HepG2 (cell line): ENCODE data around the gene CCNT2. TPM values are rescaled to one million over a fixed set of nuclear protein-coding genes. Genes with fewer than 3 reads are reported as not detected.

ENCODE experiments used
- IRX3 ChIP-seq: sonication (generic); formaldehyde crosslinking; IDR thresholded peaks from 2 replicates; pipeline ENCODE4 v1.8.1; 2023; ENCODE audit warnings: mild to moderate bottlenecking, low read depth, missing genetic modification reagents, borderline replicate concordance
- PTBP1 ChIP-seq: fragments of 200-400 bp; formaldehyde crosslinking; IDR thresholded peaks from 2 replicates; pipeline ENCODE4 v1.6.1; 2018; ENCODE audit warnings: low read length, low read depth; ENCODE audit not compliant: poor library complexity, severe bottlenecking
- SMAD3 ChIP-seq: sonication (generic); formaldehyde crosslinking; IDR thresholded peaks from 2 replicates; pipeline ENCODE4 v1.4.0; 2020; ENCODE audit warnings: missing genetic modification reagents
- SNAPC2 ChIP-seq: sonication (generic); formaldehyde crosslinking; IDR thresholded peaks from 2 replicates; pipeline ENCODE4 v1.8.1; 2022; ENCODE audit warnings: mild to moderate bottlenecking, missing genetic modification reagents
- SNAPC4 ChIP-seq: sonication (generic); formaldehyde crosslinking; IDR thresholded peaks from 2 replicates; pipeline ENCODE4 v1.4.0; 2020; ENCODE audit warnings: mild to moderate bottlenecking, missing genetic modification reagents
- STAT5B ChIP-seq: sonication (generic); formaldehyde crosslinking; IDR thresholded peaks from 2 replicates; pipeline ENCODE4 v1.4.0; 2020; ENCODE audit warnings: missing genetic modification reagents
- TFDP1 ChIP-seq: IDR thresholded peaks from 2 replicates; pipeline ENCODE4 v1.6.1; 2016; ENCODE audit warnings: missing compliant biosample characterization, missing genetic modification reagents, borderline replicate concordance
- ZSCAN25 ChIP-seq: sonication (generic); formaldehyde crosslinking; IDR thresholded peaks from 2 replicates; pipeline ENCODE4 v1.8.0; 2022; ENCODE audit warnings: mild to moderate bottlenecking, missing genetic modification reagents
- polyA plus RNA-seq, 8 experiments: library from polyadenylated mRNA; depleted of rRNA in 3 of 8; stranded (reverse) in 7 of 8; unstranded in 1 of 8; fragments of >200 nt; fragmentation: Illumina TruSeq in 4 of 8; extraction: Trizol in 4 of 8; gene quantifications; 2 replicates each; pipeline versions ENCODE4 v1.2.1 to v1.2.3, GENCODE V29; 2011 to 2016; ENCODE audit warnings: low read depth in 4 of 8, missing spikeins in 1 of 8, mixed read lengths in 1 of 8; ENCODE audit not compliant: insufficient read depth in 1 of 8
- total RNA-seq, 5 experiments: library from RNA; depleted of rRNA; stranded (reverse); fragments of >200 nt; fragmentation: Illumina TruSeq; extraction: Trizol; gene quantifications; 2 replicates each; pipeline ENCODE4 v1.2.3, GENCODE V29; 2016; ENCODE audit warnings: low read depth in 1 of 5
- TF ChIP-seq, protein P1 (sequence below): sonication (generic); formaldehyde crosslinking; conservative IDR thresholded peaks from 2 replicates; pipeline ENCODE4 v1.4.0; 2020; ENCODE audit warnings: missing genetic modification reagents
- TF ChIP-seq, protein P2 (sequence below): sonication (generic); formaldehyde crosslinking; IDR thresholded peaks from 2 replicates; pipeline ENCODE4 v1.5.0; 2020; ENCODE audit warnings: missing genetic modification reagents
- TF ChIP-seq, protein P3 (sequence below): fragments of 450-650 bp; IDR thresholded peaks from 2 replicates; pipeline ENCODE4 v1.6.1; 2017; ENCODE audit warnings: mild to moderate bottlenecking

CCNT2 gene
- total and polyA plus RNA-seq, 2 of the 13 experiments (the other 11 are each of a cell fraction or from before 2014, with no cell fraction given): 22.1 to 34.4 TPM

DNA sequence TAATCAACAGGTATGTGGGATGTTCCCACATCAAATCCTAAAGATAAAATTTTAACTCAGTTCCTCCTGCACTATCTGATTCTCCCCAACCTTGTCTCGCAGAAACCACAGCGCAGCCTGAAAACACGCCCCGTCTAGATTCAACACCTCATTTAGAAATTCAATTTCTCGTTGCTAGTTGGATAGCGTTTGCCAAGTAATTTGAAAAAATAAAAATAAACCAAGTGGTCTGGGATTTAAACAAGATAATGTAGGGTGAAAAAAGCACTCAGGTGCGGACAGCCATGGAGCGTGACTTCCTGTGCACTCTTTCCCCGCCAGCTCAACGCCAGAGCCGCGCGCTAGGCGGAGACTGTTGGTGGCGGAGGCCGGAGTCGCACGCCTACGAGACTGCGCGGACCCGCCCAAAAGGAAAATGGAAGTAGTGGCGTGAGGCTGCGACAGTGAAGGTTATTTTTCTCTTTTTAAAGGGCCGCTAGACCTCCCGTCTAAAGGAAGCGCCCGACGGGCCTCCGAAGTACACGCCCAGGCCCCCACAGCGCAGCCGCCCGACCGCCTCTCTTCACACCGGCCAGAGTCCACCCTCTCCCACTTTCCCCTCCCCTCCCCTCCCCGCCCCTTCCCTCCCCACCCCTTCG, 615 bp upstream of the CCNT2 start (continued):
- TF ChIP-seq, protein P1, sequence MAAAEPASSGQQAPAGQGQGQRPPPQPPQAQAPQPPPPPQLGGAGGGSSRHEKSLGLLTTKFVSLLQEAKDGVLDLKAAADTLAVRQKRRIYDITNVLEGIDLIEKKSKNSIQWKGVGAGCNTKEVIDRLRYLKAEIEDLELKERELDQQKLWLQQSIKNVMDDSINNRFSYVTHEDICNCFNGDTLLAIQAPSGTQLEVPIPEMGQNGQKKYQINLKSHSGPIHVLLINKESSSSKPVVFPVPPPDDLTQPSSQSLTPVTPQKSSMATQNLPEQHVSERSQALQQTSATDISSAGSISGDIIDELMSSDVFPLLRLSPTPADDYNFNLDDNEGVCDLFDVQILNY (CRISPR knock-in tag): peak; percentile 66; the same call in 1 of the 2 replicates
- TF ChIP-seq, protein P2, sequence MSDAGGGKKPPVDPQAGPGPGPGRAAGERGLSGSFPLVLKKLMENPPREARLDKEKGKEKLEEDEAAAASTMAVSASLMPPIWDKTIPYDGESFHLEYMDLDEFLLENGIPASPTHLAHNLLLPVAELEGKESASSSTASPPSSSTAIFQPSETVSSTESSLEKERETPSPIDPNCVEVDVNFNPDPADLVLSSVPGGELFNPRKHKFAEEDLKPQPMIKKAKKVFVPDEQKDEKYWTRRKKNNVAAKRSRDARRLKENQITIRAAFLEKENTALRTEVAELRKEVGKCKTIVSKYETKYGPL (CRISPR knock-in tag): 0 out of 2 replicates have a peak, but pooled peaks have one; percentile 16
- TF ChIP-seq STAT5B (CRISPR knock-in tag) (no peak), SMAD3 (CRISPR knock-in tag) (peak; percentile 28; the same call in 1 of the 2 replicates), PTBP1 (peak; percentile 79), TFDP1 (CRISPR knock-in tag) (no peak), ZSCAN25 (CRISPR knock-in tag) (peak; percentile 99), IRX3 (CRISPR knock-in tag) (peak; percentile 63; the same call in 1 of the 2 replicates), SNAPC2 (no peak), SNAPC4 (CRISPR knock-in tag) (0 out of 2 replicates have a peak, but pooled peaks have one; percentile 64)
- TF ChIP-seq, protein P3, sequence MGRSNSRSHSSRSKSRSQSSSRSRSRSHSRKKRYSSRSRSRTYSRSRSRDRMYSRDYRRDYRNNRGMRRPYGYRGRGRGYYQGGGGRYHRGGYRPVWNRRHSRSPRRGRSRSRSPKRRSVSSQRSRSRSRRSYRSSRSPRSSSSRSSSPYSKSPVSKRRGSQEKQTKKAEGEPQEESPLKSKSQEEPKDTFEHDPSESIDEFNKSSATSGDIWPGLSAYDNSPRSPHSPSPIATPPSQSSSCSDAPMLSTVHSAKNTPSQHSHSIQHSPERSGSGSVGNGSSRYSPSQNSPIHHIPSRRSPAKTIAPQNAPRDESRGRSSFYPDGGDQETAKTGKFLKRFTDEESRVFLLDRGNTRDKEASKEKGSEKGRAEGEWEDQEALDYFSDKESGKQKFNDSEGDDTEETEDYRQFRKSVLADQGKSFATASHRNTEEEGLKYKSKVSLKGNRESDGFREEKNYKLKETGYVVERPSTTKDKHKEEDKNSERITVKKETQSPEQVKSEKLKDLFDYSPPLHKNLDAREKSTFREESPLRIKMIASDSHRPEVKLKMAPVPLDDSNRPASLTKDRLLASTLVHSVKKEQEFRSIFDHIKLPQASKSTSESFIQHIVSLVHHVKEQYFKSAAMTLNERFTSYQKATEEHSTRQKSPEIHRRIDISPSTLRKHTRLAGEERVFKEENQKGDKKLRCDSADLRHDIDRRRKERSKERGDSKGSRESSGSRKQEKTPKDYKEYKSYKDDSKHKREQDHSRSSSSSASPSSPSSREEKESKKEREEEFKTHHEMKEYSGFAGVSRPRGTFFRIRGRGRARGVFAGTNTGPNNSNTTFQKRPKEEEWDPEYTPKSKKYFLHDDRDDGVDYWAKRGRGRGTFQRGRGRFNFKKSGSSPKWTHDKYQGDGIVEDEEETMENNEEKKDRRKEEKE: no peak
